Activated T-cell treated with anti-CD3 and anti-CD28 coated beads for 1 hour (primary cell): ENCODE results near the gene THSD4.

ENCODE experiments used
- DNase-seq: peaks from one replicate; pipeline ENCODE4 v3.0.0-alpha.2; 2020; ENCODE audit warnings: low read depth

Gene THSD4

DNA sequence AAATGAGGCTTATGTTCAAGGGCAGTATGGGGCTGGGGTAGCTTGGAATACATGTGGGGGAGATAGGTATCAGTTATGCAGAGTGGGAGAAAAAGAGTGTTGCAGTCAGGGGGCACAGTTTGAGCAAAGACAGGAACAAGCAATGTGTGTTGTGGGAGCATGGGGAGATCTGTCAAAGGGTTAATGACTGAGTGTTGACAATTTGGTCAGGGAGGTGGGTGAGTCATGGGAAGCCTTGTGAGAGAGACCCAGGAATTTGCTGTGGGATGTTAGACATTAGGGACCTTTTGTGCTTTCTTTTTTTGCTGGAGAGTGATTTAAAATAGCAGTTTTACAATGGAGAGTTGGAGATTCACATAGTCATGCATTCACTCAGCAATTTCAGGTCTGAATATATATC is 473.5 kb downstream of the THSD4 start:
- DNase-seq: no peak

- no peak for DNase-seq
Observed at GRCh38 chr15:71591057-71591456, 475.8 kb downstream of the THSD4 start.

DNA sequence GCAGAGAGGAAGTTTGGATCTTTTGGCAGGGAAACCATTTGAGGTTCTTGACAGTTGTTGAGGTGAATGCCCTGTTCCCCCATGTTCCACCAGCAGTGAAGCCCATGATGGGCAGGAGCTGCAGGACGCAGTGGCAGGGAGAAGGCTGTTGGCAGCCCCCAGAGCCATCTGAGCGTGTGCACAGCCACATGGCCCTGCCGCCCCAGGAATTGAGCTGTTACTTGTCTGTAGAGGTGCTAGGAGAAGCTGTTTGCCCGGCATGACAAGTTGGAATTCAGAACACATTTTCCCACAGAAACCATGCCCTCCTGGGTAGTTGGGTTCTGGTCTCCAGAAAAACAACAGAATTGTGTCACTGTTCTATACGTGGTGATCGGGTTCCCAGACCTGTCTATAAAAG is 476.9 kb downstream of the THSD4 start:
- DNase-seq: no peak

DNA sequence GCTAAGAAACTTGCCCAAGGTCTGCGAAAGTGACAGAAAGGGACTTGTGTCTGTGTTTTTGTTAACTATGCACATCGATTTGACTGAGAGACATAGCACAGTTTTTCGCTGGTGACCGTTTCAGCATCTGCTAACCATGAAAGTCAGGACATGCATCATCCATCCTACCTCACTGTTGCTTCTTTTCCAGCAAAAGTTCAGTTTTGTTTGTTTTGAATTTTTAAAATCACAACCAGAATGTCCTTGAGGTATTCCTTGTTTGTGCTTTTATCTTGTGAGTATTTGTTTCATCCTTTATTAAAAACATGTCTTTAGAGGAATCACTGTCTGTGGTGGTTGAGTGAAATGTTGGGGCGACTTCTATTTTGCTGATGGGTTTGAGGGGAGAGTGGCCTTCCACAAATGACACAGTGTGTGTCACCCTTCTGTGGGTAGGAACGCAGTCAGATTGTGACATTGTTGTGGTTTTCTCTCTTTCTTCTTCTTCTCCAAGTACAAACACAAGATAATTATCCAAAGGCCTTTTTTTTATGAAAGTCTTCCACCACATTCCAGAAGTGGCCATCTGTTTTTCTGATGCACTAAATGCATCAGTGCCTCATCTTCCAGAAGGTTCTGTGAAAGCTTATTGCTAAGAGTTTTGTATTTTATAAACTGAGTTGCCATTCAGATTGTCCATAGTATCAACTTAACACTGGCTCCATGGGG is 480.7 kb downstream of the THSD4 start:
- no peak for DNase-seq

DNA sequence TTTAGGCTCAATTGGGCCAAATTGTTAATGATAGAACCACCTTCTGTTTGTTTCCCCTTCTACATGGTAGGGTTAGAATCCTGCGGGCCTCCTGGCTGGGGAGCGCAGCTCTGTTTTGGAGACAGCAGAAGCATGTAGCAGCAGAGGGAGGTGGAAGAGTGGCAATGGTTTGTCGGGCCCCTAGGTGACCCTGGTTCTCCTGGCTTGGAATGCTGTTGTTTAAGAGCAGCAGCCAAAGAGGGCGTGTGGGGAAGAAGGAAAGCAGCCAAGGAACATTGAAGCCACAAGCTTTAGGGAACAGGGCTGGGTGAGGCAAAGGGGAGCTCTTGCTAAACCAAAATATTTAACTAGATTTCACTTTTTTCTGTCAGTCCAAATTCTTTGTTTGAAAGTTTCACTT is 481.4 kb downstream of the THSD4 start:
- no peak for DNase-seq

DNA sequence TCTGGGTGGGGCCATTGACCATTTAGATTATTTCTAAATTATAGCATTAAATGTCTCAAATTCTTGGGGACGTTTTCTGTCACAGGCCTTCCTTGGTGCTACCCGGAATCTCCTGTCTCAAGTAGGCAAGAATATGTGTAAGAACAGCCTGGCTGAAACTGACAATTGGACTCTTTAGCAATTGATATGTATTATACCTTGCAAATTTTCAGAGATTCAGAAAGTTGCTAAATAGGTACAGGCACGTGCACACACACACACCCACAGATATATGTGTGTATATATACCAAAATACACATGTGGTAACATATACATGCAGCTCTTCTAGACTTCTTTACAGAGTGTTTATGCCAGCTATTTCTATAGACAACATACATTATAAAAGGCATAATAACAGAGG is 481.9 kb downstream of the THSD4 start:
- no peak for DNase-seq

- no peak for DNase-seq
Observed at GRCh38 chr15:71597637-71598036, 482.4 kb downstream of the THSD4 start.

- DNase-seq: no peak
Observed at GRCh38 chr15:71598741-71599140, 483.5 kb downstream of the THSD4 start.

GRCh38 chr15:71599418-71600151 is 484.3 kb downstream of the THSD4 start:
- no peak for DNase-seq

DNA sequence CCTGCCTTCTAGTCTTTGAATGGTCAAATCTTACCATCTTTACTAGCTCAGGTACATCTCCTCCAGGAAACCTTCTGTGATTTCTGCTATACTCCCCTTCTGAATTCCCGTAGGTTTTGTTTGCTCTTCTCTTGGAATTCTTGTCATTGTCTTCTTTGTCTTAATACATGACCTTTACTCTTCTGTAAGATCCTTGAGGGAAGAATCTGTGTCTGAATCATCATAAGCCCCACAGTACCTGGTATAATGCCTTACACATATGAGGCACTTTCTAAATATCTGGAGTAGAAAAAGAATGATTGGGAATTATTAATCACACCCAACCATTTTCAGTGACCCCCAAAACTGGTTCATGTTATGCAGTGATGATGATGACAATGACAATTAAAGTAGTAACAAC is 485.0 kb downstream of the THSD4 start:
- no peak for DNase-seq

DNA sequence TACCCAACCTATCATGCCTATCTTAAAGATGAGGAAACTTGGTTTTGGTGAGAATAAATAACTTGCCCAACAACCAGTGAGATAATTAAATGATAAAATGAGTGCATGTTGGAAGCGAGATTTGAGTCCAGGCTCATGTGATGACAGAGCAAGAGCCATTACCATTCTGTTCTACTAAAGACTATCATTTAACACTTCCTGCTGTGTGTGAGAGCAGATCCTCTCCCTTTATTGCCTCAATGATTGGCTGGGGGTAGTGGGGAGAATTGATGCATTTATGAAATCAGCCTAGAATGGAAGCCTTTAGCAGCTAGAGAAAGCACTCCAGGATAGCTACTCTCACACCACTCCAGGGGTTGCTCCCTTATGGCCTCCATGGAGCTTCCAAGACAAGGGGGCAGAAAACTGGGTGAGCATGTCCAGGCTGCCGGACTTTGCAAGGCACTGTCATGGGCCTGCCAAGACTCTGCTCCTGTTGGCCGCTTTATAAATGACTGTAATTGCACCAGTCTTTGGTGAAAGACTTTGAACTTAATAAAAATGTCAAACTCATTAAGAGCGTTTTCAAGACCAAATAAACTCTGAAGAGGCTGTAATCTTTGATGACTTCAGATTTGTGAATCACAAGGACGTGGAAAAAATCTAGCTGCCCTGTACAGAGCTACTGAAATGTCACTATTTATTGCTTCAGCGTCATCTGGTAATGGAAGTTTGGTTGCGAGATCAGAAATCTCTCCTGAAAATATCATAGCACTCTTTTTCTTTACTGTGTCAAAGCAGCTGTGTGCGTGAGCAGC is 486.0 kb downstream of the THSD4 start:
- no peak for DNase-seq

GRCh38 chr15:71603379-71603778 is 488.1 kb downstream of the THSD4 start:
- no peak for DNase-seq

DNA sequence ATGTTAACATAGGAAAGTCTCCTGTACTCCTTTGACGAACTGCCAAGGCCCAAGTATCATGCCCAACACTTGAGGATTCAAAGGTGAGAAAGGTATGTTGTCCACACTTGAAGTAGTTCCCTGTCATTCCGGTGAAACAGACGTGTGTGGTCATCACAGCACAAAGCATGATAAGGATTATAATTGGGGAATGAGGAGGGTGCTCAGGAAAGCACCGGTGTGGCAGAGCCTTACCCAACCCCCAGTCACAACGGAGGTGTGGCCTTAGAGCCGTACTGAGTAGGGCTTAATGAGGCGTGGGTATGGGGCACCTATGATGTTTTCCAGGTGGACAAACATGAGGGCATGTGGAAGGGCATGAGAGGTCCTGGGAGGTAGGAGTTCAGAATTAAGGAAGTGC is 492.1 kb downstream of the THSD4 start:
- DNase-seq: no peak

GRCh38 chr15:71610728-71611552 is 495.7 kb downstream of the THSD4 start:
- no peak for DNase-seq

GRCh38 chr15:71611553-71612396 is 496.5 kb downstream of the THSD4 start:
- no peak for DNase-seq

DNA sequence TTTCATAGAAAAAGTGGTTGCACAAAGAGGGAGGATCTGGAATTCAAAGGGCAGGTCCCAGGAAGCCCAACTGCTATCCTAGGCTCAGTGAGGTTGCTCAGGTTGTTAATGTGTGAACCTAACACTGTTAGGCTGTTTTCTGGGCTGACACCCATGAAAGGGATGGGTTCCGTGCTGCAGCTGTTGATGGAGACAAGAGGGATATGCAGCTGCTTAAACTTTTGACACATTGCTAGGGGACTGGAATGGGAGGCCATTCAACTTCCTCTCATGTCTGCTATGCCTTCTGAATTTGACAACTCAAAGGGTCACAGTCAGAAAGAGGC is 497.1 kb downstream of the THSD4 start:
- DNase-seq: no peak

GRCh38 chr15:71612869-71613268 is 497.6 kb downstream of the THSD4 start:
- DNase-seq: no peak

- DNase-seq: no peak
Observed at GRCh38 chr15:71623111-71623510, 507.8 kb downstream of the THSD4 start.

DNA sequence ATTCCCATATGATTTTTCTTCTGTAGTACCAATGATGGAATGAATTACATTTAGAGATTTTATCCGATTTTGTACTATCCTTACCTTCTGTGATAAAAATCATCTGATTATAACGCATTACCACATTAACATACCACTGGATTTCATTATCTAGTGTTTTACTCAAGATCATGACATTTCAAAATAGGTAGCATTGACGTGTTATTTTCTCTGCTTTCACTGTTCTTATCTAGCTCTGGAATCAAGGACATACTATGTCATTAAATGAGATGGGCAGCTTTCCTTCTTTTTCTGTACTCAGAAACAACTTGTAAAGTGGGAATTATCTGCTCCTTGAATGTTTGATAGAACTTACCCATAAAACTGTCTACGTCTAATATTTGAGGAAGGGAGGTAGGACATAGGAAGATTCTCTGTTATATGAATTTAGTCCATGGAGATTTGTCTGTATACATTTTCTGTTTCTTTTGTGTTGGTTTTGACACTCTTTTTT is 511.4 kb downstream of the THSD4 start:
- no peak for DNase-seq

DNA sequence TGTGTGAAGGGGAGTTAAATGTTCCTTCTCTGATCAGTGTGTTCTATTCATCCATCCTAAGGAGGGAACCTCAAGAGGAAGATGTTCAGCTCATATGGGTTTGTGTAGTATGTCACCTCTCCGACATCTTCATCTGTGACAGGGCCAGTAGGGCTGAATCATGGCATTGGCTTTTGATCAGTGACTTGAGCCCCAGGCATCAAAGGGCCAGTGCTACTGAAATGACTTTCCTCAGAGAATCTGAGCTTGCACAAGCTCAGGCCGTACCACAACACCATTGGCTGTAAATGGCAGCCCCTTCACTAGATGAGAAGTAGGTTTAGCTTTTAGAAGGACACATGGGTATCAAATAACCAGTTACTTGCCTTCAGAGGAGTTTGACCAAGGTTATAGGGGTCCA is 511.9 kb downstream of the THSD4 start:
- no peak for DNase-seq

DNA sequence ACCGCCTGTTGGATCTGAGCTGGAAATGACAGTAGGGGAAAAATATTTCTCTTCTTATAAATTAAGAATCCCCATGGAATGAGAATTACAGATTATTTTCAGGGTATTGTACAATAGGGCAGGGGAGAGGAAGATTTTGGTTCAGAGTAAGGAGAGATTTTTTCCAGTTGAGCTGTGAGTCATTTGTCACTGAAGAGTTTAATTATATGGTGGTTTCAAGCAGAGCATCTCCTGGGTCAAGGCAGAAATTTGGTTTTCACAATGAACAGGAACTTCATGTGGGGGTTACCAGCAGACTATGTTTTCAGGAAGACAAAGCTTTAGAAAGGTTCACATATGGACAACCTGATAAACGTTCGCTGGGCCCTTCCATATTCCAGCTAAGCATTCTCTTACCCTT is 512.3 kb downstream of the THSD4 start:
- no peak for DNase-seq
